Effector memory CD8-positive, alpha-beta T cell (primary cell): ENCODE data around the gene GP1BA.

Experiments
- ATAC-seq: fragments of 150-1000 bp; cut with Tn5 transposase; replicated peaks from 2 replicates; pipeline ENCODE4 v1.10.0; 2021; ENCODE audit warnings: mild to moderate bottlenecking, moderate library complexity
- DNase-seq, 3 experiments: peaks; one replicate each; pipeline ENCODE4 v3.0.0; 2021
- H3K27ac Mint-ChIP-seq, 2 donors: one replicate each; pipeline ENCODE4 v1.8.0; 2022; ENCODE audit warnings: mild to moderate bottlenecking in 2 of 2, mixed read lengths in 2 of 2, moderate library complexity in 2 of 2
- H3K27me3 Mint-ChIP-seq, 2 donors: one replicate each; pipeline ENCODE4 v1.8.0; 2022; ENCODE audit warnings: mixed read lengths in 2 of 2
- H3K36me3 Mint-ChIP-seq: one replicate; pipeline ENCODE4 v1.8.0; 2022; ENCODE audit warnings: mild to moderate bottlenecking, moderate library complexity, mixed read lengths; ENCODE audit not compliant: insufficient read depth
- H3K4me1 Mint-ChIP-seq, 2 donors: one replicate each; pipeline ENCODE4 v1.8.0; 2022; ENCODE audit warnings: low read depth in 2 of 2, mixed read lengths in 2 of 2
- H3K4me3 Mint-ChIP-seq, 2 donors: one replicate each; pipeline ENCODE4 v1.8.0; 2022; ENCODE audit warnings: mild to moderate bottlenecking in 2 of 2, mixed read lengths in 2 of 2, moderate library complexity in 2 of 2
- H3K9me3 Mint-ChIP-seq, 2 donors: one replicate each; pipeline ENCODE4 v1.8.0; 2022; ENCODE audit warnings: mixed read lengths in 2 of 2
- total RNA-seq, 9 experiments: gene quantifications; one replicate each; lab custom pipeline; 2026; lab: John Stamatoyannopoulos, UW

The GP1BA gene
- 0 reads per million in 9 experiments for total RNA-seq

DNA sequence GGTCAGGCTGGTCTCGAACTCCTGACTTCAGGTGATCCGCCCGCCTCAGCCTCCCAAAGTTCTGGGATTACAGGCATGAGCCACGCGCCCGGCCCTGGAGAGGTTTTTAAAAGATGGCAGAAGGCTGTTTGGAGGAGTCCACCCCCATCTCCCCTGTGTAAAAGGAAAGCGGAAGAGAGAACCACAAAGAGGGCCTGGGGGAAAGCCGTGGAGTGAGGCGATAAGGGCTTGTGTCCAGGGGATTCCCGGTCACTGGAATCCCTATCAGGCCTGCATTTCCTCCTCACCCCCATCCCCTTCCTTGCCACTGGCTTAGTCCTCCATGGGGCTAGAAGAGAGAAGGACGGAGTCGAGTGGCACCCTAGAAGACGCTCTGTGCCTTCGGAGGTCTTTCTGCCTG, at the start of gene GP1BA:
Gene GP1BA (plus strand): TSS at position 315 of the 400 bp plus-strand sequence. CDS start 328 bp downstream, outside the sequence.
- Mint-ChIP-seq H3K36me3 (peaks cover 8% of the 10 kb centered on the region), H3K4me3 (no peak within 1 kb of the TSS), H3K27ac (no peak within 1 kb of the TSS), H3K9me3 (no peaks in the 10 kb centered on the region), H3K27me3 (no peaks in the 10 kb centered on the region), H3K4me1 (peaks cover 24 to 26% of the 10 kb centered on the region in 2 donors)
- no peak for ATAC-seq
- no peak for DNase-seq

DNA sequence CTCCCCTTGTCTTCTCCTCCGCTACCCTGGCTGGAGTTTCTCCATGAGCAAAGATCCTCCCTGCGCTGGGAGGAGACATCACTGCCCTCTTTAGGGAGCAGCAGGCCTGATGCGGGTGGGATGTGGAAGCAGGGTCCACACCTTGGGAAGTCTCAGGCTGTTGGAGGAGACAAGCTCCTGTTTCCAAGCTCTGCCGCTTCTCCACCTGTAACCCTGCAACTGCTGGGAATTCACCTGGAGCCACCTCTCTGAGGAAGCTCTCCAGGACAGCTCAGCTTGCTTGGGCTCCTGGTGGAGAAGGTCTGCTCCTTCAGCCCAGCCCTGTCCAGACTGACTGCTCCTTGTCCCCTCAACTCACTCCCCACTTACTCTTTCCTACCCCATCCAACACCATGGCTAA, 47.6 kb upstream of the GP1BA start:
- DNase-seq: no peak
- Mint-ChIP-seq H3K4me1 (peaks cover 3 to 5% of the 10 kb centered on the region in 2 donors), H3K9me3 (no peaks in the 10 kb centered on the region), H3K27ac (no peak overlapping the region), H3K36me3 (peaks cover 42% of the 10 kb centered on the region), H3K4me3 (no peak overlapping the region), H3K27me3 (no peaks in the 10 kb centered on the region)
- ATAC-seq: no peak

DNA sequence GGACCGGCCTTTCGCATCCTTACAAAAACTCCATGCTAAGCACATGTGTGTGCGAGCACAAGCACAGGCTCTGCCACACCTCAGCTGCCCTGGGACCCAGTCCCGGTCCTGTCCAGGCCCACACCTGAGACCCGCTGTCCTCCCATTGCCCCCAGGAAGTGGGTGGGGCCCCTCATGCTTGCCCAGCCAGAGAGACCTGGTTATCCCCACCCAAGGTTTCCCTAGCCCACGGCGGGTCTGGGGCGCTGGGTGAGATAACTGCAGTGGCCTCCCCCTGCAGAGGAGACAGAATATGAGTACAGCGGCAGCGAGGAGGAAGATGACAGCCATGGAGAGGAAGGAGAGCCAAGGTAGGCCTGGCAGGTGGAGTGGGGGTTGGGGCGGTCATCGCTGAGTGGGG, 45.2 kb upstream of the GP1BA start:
- peak overlapping the region in 1 of 2 donors; percentile 31 for H3K27ac Mint-ChIP-seq
- no peak for ATAC-seq
- no peaks in the 10 kb centered on the region for H3K27me3 Mint-ChIP-seq
- H3K4me3 Mint-ChIP-seq: no peak overlapping the region
- no peak for DNase-seq
- peaks cover 2 to 3% of the 10 kb centered on the region in 2 donors for H3K4me1 Mint-ChIP-seq
- H3K9me3 Mint-ChIP-seq: no peaks in the 10 kb centered on the region
- H3K36me3 Mint-ChIP-seq: peaks cover 52% of the 10 kb centered on the region

DNA sequence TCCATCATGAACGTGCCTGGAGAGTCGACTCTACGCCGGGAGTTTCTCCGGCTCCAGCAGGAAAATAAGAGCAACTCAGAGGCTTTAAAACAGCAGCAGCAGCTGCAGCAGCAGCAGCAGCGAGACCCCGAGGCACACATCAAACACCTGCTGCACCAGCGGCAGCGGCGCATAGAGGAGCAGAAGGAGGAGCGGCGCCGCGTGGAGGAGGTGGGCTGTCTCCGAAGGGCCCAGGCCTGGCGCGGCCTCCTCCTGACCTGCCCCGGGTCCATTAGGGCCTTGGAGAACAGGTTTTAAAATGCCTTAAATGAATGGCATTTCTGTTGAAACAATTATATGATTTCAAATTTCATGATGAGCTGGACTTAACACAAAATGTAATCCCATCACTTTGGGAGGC, 44.5 kb upstream of the GP1BA start:
- Mint-ChIP-seq H3K36me3 (peaks cover 52% of the 10 kb centered on the region), H3K27ac (no peak overlapping the region), H3K4me3 (no peak overlapping the region), H3K27me3 (no peaks in the 10 kb centered on the region), H3K9me3 (no peaks in the 10 kb centered on the region), H3K4me1 (peaks cover 0 to 3% of the 10 kb centered on the region in 2 donors)
- ATAC-seq (no peak), DNase-seq (no peak)

DNA sequence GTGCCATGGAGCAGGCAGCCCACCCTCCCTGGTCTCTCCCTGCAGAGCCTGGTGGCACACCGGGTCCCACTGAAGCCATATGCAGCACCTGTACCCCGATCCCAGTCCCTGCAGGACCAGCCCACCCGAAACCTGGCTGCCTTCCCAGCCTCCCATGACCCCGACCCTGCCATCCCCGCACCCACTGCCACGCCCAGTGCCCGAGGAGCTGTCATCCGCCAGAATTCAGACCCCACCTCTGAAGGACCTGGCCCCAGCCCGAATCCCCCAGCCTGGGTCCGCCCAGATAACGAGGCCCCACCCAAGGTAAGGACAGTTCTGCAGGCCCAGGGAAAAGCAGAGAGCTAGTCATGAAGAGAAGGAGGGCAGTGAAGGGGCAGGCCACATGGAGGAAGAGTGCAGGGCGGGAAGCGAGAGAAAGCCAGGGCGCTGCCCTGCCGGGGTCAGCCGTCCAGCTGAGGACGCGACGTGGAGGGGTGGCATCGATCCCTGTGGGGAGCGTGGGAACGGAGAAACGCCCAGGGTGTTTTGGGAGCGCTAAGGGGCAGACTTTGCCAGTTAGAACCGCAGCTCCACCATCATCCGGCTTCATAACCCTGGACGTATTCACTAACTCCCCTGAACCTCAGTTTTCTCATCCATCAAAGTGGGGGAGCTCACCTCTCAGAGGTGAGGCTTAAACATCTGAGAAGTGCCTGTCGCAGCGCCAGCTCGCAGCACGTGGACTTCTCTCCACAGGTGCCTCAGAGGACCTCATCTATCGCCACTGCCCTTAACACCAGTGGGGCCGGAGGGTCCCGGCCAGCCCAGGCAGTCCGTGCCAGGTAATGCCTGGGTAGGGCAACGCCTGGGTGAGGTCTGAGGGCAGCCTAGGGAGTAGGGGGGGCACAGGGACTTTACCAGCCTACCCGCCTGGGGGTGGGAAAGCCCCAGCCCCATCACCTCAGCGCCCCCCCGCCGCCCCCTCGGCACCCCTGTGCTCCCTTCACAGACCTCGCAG, 40.4 kb upstream of the GP1BA start:
- Mint-ChIP-seq H3K27ac (no peak overlapping the region), H3K4me1 (no peaks in the 10 kb centered on the region), H3K9me3 (no peaks in the 10 kb centered on the region), H3K4me3 (no peak overlapping the region), H3K27me3 (no peaks in the 10 kb centered on the region), H3K36me3 (peaks cover 63% of the 10 kb centered on the region)
- ATAC-seq (no peak), DNase-seq (no peak)

DNA sequence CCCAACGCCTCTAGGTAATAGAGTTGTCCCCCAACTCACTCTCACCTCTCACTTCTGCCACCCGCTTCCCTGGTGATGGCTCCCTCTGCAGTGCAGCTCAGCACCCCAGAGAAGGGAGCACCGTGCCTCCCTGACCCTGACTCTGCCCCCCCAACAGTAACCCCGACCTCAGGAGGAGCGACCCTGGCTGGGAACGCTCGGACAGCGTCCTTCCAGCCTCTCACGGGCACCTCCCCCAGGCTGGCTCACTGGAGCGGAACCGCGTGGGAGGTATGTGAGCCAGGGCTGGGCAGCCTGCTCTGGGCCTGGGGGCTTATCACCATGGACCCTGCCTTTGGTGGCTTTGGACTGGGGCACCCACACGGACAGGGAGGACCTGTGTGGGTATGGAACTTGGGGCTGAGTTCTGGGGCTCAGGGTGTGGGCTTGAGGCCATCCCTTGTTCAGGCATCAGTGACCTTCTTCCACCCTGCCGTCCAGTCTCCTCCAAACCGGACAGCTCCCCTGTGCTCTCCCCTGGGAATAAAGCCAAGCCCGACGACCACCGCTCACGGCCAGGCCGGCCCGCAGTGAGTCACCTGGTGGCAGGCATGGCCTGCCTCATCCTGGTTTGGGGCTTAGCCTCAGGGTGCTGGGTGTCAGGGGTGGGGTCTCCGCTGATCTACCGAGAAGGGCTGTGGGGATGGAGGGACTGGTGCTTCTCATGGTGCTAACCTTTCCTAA, 39.4 kb upstream of the GP1BA start:
- H3K9me3 Mint-ChIP-seq: no peaks in the 10 kb centered on the region
- DNase-seq: no peak
- peaks cover 54% of the 10 kb centered on the region for H3K36me3 Mint-ChIP-seq
- H3K27me3 Mint-ChIP-seq: no peaks in the 10 kb centered on the region
- no peak for ATAC-seq
- peak overlapping the region in 1 of 2 donors; percentile 4 for H3K27ac Mint-ChIP-seq
- H3K4me3 Mint-ChIP-seq: no peak overlapping the region
- H3K4me1 Mint-ChIP-seq: no peaks in the 10 kb centered on the region

DNA sequence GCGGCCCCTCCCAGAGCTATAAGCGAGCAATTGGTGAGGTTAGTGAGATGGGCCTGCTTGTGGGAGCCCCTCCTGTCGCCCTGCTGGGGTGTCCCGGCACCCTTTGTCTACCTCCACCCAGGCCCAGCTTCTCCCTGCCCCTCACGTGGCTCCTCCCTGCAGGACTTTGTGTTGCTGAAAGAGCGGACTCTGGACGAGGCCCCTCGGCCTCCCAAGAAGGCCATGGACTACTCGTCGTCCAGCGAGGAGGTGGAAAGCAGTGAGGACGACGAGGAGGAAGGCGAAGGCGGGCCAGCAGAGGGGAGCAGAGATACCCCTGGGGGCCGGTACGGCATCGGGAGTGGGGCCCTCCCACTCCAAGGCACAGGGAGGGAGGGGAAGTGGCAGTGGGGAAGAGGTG, 38.8 kb upstream of the GP1BA start:
- no peak for ATAC-seq
- H3K36me3 Mint-ChIP-seq: peaks cover 49% of the 10 kb centered on the region
- DNase-seq: no peak
- H3K4me1 Mint-ChIP-seq: peaks cover under 1 to 2% of the 10 kb centered on the region in 2 donors
- H3K4me3 Mint-ChIP-seq: no peak overlapping the region
- H3K27ac Mint-ChIP-seq: no peak overlapping the region
- H3K27me3 Mint-ChIP-seq: no peaks in the 10 kb centered on the region
- no peaks in the 10 kb centered on the region for H3K9me3 Mint-ChIP-seq

DNA sequence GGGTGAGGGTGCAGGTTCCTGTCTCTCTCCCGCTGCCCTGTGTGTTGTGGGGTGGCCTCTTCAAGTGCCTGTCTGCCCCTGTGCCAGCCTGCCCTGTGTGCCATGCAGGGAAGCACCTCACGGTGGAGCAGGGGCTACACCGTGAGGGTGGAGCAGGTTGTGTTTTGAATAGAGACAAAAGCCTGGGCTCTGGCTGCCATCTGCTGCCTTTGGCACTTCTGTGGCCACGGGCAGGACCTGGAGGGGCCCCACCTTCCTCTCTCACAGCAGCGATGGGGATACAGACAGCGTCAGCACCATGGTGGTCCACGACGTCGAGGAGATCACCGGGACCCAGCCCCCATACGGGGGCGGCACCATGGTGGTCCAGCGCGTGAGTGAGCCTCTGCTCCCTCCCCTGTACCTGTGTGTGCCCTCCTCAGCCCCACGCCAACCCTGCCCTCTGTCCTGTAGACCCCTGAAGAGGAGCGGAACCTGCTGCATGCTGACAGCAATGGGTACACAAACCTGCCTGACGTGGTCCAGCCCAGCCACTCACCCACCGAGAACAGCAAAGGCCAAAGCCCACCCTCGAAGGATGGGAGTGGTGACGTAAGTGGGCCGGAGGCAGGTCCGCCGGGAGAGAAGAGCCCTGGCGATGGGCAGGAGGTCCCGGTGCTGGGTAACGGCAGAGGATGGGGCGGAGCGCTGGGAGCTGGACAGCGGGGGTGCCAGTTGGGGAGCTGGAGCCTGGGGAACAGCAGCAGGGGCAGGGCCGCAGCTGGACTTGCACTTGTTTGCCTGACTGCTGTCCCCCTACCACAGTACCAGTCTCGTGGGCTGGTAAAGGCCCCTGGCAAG, 38.1 kb upstream of the GP1BA start:
- no peaks in the 10 kb centered on the region for H3K9me3 Mint-ChIP-seq
- peaks cover 4 to 5% of the 10 kb centered on the region in 2 donors for H3K4me1 Mint-ChIP-seq
- H3K4me3 Mint-ChIP-seq: no peak overlapping the region
- no peak for ATAC-seq
- peak overlapping the region in 1 of 2 donors; percentile 41 for H3K27ac Mint-ChIP-seq
- H3K36me3 Mint-ChIP-seq: peaks cover 46% of the 10 kb centered on the region
- H3K27me3 Mint-ChIP-seq: no peaks in the 10 kb centered on the region
- DNase-seq: no peak

DNA sequence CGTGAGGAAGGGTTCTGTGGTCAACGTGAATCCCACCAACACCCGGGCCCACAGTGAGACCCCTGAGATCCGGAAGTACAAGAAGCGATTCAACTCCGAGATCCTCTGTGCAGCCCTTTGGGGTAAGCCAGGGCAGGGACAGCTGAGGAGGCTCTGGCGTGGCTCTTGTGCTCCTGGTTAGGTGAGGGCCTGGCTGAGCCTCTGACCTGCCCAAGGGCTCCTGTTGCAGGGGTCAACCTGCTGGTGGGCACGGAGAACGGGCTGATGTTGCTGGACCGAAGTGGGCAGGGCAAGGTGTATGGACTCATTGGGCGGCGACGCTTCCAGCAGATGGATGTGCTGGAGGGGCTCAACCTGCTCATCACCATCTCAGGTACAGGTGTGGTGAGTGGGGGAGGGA, 37.0 kb upstream of the GP1BA start:
- H3K27me3 Mint-ChIP-seq: no peaks in the 10 kb centered on the region
- DNase-seq (no peak), ATAC-seq (no peak)
- peaks cover 50% of the 10 kb centered on the region for H3K36me3 Mint-ChIP-seq
- no peaks in the 10 kb centered on the region for H3K9me3 Mint-ChIP-seq
- peak overlapping the region in 1 of 2 donors; percentile 57 for H3K27ac Mint-ChIP-seq
- H3K4me1 Mint-ChIP-seq: peaks cover 13% of the 10 kb centered on the region in 2 donors
- H3K4me3 Mint-ChIP-seq: no peak overlapping the region

DNA sequence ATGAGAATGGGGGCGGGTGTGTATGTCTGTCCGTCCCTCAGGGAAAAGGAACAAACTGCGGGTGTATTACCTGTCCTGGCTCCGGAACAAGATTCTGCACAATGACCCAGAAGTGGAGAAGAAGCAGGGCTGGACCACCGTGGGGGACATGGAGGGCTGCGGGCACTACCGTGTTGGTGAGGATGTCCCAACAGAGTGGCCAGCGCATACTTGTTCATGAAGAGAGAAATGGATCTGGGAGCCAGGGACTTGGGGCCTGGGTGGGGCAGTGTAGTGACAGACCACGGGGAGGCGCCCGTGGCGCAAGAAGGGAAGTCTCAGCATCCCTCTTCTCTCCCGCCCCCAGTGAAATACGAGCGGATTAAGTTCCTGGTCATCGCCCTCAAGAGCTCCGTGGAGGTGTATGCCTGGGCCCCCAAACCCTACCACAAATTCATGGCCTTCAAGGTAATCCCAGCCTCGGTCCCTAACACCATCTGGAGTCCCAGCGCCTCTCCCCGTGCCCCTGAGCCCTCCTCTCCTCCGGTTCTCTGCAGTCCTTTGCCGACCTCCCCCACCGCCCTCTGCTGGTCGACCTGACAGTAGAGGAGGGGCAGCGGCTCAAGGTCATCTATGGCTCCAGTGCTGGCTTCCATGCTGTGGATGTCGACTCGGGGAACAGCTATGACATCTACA, 36.3 kb upstream of the GP1BA start:
- Mint-ChIP-seq H3K27me3 (no peaks in the 10 kb centered on the region), H3K36me3 (peaks cover 51% of the 10 kb centered on the region), H3K4me3 (no peak overlapping the region), H3K4me1 (peaks cover 16 to 17% of the 10 kb centered on the region in 2 donors), H3K27ac (peak overlapping the region in 1 of 2 donors; percentile 57), H3K9me3 (no peaks in the 10 kb centered on the region)
- no peak for ATAC-seq
- no peak for DNase-seq

DNA sequence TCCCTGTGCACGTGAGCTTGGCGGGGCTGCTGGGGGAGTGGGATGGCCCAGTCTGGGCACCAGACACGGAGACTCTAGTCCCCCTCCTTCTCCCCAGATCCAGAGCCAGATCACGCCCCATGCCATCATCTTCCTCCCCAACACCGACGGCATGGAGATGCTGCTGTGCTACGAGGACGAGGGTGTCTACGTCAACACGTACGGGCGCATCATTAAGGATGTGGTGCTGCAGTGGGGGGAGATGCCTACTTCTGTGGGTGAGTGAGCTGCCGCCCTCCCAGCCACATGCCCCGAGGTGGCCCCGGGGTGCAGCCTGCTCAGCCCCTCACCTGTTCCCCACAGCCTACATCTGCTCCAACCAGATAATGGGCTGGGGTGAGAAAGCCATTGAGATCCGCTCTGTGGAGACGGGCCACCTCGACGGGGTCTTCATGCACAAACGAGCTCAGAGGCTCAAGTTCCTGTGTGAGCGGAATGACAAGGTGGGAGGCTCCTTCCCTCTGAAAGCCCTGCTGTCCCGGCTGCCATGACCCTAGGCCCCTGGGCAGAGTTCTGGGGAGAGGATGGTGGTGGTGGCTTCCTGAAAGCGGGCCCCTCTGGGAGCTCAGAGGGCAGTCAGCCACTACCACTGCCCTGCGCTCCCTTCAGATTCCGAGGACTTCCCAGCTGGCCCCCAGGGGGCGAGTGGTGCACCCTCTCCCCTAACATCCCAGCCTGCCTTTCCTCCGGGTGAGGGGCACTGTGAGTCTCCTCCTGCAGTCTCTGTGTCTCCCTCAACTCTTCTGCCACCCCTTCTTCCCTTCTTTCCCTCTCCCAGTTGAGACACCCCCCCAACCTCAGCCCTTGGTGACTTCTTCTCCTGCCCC, 35.5 kb upstream of the GP1BA start:
- Mint-ChIP-seq H3K9me3 (no peaks in the 10 kb centered on the region), H3K27ac (peak overlapping the region in 1 of 2 donors; percentile 44), H3K4me3 (no peak overlapping the region), H3K27me3 (no peaks in the 10 kb centered on the region), H3K4me1 (peaks cover 19 to 20% of the 10 kb centered on the region in 2 donors), H3K36me3 (peaks cover 55% of the 10 kb centered on the region)
- ATAC-seq (no peak), DNase-seq (no peak)

DNA sequence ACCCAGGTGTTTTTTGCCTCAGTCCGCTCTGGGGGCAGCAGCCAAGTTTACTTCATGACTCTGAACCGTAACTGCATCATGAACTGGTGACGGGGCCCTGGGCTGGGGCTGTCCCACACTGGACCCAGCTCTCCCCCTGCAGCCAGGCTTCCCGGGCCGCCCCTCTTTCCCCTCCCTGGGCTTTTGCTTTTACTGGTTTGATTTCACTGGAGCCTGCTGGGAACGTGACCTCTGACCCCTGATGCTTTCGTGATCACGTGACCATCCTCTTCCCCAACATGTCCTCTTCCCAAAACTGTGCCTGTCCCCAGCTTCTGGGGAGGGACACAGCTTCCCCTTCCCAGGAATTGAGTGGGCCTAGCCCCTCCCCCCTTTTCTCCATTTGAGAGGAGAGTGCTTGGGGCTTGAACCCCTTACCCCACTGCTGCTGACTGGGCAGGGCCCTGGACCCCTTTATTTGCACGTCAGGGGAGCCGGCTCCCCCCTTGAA, 34.8 kb upstream of the GP1BA start:
- Mint-ChIP-seq H3K4me1 (peaks cover 21 to 22% of the 10 kb centered on the region in 2 donors), H3K27ac (peak overlapping the region; percentile 44 to 57), H3K4me3 (no peak overlapping the region), H3K9me3 (no peaks in the 10 kb centered on the region), H3K27me3 (no peaks in the 10 kb centered on the region), H3K36me3 (peaks cover 61% of the 10 kb centered on the region)
- ATAC-seq: no peak
- no peak for DNase-seq
